HG03060 (cell line): ENCODE measurements around the gene CARM1.
"Not testable (repeated sequence)": the region's sequence is repeated elsewhere in the genome, so short reads cannot be mapped to it uniquely, and the experiment has no call there.

ENCODE experiments used
- ATAC-seq: cut with Tn5 transposase; IDR thresholded peaks from one replicate; pipeline ENCODE4 v1.9.1; 2021; ENCODE audit warnings: low read depth, moderate number of reproducible peaks; ENCODE audit not compliant: unreplicated experiment

The CARM1 gene

DNA sequence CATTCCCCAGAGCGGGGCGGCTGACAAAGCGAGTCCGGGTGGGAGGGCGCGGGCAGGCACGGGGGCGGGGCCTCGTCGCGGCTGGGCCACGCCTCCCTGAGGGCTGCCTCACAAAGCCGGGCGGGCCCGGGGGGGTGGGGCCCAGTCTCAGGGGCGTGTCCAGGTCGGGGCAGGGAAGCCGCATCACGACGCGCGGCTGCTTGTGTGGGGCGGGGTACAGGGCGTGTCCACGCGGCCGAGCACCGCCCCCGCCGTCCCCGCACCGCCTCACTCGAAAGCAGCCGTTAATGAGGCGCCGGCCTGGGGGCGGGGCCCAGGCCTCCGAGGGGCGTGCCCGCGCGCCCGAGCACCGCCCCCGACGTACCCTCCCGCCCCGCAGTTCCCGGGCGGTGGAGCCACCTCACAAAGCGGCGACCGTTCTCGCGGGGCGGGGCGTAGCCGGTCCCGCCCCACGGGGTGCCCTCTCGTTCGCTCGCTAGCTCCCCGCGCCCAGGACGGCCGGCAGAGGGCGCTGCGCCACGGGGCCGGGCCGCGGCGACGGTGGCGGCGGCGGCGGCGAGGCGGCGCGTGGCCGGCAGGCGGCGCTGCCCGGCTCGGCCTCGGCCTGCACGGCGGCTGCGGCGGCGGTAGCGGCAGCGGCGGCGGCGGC is at the start of gene CARM1:
CARM1 (plus strand) TSS at position 599 of the 649 bp plus-strand sequence. CDS start 150 bp downstream, outside the sequence.
- peak; percentile 60 for ATAC-seq

GRCh38 chr19:10823690-10824089 is 47.7 kb upstream of the CARM1 start:
- no peak for ATAC-seq

- ATAC-seq, result no peak
Observed at GRCh38 chr19:10826231-10826630, 45.1 kb upstream of the CARM1 start.

DNA sequence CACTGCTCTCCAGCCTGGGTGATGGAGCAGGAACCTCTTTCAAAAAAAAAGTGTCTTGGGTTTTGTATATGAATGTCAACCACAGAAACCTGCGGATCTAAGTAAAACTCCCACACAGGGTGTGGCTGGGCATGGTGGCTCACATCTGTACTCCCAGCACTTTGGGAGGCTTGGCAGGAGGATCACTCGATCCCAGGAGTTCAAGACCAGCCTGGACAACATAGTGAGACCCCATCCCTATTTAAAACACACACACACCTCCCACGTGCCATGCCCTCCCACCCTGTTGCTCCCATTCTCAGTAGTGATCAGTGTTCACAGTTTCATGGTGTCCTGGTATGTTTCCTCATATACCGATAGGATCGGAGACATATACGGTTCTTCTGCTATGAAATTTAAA is 44.5 kb upstream of the CARM1 start:
- ATAC-seq, result no peak

GRCh38 chr19:10828981-10829821 is 42.2 kb upstream of the CARM1 start:
- no peak for ATAC-seq

DNA sequence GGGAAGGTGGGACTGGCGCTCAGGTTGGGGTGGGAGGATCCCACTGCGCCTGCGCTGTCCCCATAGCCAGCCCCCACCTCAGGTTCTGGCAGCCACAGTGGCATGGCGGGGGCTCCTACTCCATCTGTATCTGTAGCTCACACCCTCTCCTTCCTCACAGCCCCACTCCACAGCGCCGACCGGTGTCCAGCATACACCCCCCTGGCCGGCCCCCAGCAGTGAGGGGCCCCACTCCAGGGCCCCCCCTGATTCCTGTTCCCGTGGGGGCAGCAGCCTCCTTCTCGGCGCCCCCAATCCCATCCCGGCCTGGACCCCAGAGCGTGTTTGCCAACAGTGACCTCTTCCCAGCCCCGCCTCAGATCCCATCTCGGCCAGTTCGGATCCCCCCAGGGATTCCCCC is 41.4 kb upstream of the CARM1 start:
- ATAC-seq, result no peak

GRCh38 chr19:10830370-10830769 is 41.0 kb upstream of the CARM1 start:
- no peak for ATAC-seq

DNA sequence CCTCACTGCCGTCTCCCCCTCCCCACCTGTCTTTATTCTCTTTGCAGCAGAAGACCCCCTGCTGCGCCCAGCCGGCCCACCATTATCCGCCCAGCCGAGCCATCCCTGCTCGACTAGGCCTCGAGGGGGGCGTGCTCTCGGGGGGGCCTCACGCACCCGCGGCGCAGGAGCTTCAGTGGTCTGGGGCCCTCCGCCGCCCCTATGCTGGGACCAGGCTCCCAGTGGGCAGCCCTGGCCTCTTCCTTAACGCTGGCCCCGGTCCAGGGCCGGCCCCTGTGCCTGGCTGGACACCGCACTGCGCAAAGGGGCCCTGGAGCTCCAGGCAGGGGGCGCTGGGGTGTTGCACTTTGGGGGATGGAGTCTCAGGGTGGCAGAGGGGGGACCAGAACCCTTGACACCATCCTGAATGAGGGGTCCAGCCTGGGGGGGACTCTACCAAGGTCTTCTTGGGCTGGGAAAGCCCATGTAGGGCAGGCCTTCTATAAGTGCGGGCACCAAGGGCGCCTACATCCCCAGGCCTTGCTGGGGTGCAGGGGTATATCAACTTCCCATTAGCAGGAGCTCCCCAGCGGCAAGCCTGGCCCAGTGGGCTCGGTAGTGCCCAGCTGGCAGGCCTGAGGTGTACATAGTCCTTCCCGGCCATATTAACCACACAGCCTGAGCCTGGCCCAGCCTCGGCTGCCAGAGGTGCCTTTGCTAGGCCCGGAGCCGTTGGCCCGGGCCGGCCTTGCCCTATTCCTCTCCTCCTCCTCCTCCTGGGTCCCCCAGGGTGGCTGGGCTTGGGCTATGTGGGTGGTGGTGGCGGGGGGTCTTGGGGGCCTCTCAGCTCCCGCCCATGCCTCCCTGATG is 40.2 kb upstream of the CARM1 start:
- no peak for ATAC-seq

GRCh38 chr19:10831987-10832938 is 39.1 kb upstream of the CARM1 start:
- no peak for ATAC-seq

GRCh38 chr19:10832939-10833296 is 38.4 kb upstream of the CARM1 start:
- no peak for ATAC-seq

GRCh38 chr19:10835089-10835753 is 36.1 kb upstream of the CARM1 start:
- peak; percentile 41 for ATAC-seq

- peak; percentile 53 for ATAC-seq
Observed at GRCh38 chr19:10835754-10836478, 35.4 kb upstream of the CARM1 start, which contains the start of gene TMED1. TSS of gene TMED1 (minus strand) at chr19:10836212. CDS start at chr19:10836191, 21 bp downstream.

GRCh38 chr19:10836479-10837330 is 34.6 kb upstream of the CARM1 start:
- no peak for ATAC-seq

DNA sequence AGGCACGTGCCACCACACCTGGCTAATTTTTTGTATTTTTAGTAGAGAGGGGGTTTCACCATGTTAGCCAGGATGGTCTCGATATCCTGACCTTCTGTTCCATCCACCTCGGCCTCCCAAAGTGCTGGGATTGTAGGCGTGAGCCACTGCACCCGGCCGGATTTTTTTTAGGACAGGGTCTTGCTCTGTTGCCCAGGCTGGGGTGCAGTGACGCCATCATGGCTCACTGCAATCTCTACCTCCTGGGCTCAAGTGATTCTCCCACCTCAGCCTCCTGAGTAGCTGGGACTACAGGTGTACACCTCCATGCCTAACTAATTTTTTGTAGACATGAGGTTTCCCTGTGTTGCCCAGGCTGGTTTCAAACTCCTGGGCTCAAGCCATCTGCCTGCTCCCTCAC is 33.7 kb upstream of the CARM1 start:
- ATAC-seq, result not testable (repeated sequence)

DNA sequence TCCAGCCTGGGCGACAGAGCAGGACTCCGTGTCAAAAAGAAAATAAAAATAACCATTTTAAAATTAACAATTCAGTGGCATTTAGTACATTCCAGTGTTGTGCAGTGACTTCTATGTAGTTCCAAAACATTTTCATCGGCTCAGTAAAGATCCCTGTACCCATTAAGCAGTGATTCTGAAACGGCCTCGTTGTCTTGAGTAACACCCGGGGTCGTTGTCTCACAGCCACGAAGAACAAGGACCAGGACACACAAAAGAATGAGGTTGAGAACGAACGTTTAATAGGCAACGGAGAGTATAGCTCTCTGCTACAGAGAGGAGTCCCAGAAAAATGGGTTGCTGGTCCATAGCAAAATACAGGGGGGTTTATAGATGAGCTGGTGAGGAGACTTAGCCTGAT is 33.0 kb upstream of the CARM1 start:
- no peak for ATAC-seq

- ATAC-seq, result no peak
Observed at GRCh38 chr19:10839114-10840050, 32.0 kb upstream of the CARM1 start.

DNA sequence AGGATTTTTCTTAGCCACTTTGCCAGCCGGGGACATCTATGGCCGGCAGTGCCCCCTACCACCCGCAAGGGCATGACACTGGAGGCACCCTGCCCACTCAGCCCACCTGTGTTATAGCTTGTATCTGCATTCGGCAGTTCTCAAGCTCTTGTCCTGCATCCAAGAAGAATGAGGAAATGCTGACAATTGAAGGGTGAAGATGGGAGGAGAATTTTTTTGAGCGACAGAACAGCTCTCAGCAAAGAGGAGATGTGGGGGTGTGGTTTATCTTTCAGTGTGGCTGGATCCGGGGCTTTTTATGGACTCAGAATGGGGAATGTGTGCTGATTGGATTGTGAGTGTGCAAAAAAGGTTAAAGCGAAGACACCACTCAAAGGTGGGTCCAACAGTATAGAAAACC is 28.6 kb upstream of the CARM1 start:
- no peak for ATAC-seq
